ENCODE results near the gene CREBBP. TPM values are rescaled to one million over a fixed set of nuclear protein-coding genes. Genes with fewer than 3 reads are reported as not detected.

The CREBBP gene
- total and polyA plus RNA-seq, 2 donors (not counting 3 experiments of a cell fraction or from before 2014, with no cell fraction given): 13.8 to 72.7 TPM

GRCh38 chr16:3819175-3819527 is 61.4 kb downstream of the CREBBP start:
- POLR2A ChIA-PET: no interaction called here
- BruUV-seq (replicated peaks): no TSS peak
- H3K36me3 ChIP-seq (ENCODE audit: control insufficient read depth in 2 of 2, extremely low read depth in 1 of 2, insufficient read depth in 2 of 2, low read length in 2 of 2): no peaks in the 10 kb centered on the region
- CTCF ChIA-PET: no interaction called here
- no peak overlapping the region for H2AFZ ChIP-seq (ENCODE audit: low read depth, low read length)
- H4K20me1 ChIP-seq (replicated peaks; ENCODE audit: control insufficient read depth, extremely low read depth, insufficient read depth, low read length): peaks cover 15% of the 10 kb centered on the region
- TF ChIP-seq POLR2A (IDR thresholded peaks at IDR 0.05; ENCODE audit: low read depth, low read length): no peak
- H3K9me1 ChIP-seq (replicated peaks; ENCODE audit: control insufficient read depth, extremely low read depth, insufficient read depth, low read length): no peaks in the 10 kb centered on the region
- DNase-seq (ENCODE audit: low read depth, low spot score) (no peak), FAIRE-seq (no peak)
- no peak overlapping the region for H3K4me3 ChIP-seq (replicated peaks in 1 of 3; ENCODE audit: insufficient read depth in 1 of 3, low read depth in 1 of 3, low read length in 3 of 3)
- intact Hi-C loops (cut with micrococcal nuclease): no loop called here
- dilution Hi-C loops (cut with MboI; ENCODE audit: extremely low pct_ligation_motif_present, low sequenced_read_pairs): no loop called here
- H3K4me1 ChIP-seq (ENCODE audit: control insufficient read depth, extremely low read depth, insufficient read depth, low read length): peaks cover 25% of the 10 kb centered on the region
- no peak overlapping the region for H3K9ac ChIP-seq (replicated peaks; ENCODE audit: extremely low read depth, insufficient read depth, low read length)
- H3K9me3 ChIP-seq (replicated peaks; ENCODE audit: control insufficient read depth, insufficient read depth, low read length): no peaks in the 10 kb centered on the region
- H3K27me3 ChIP-seq (ENCODE audit: control insufficient read depth in 2 of 2, insufficient read depth in 2 of 2, low read length in 2 of 2): no peaks in the 10 kb centered on the region
- peaks cover 91% of the 10 kb centered on the region for H3K79me2 ChIP-seq (ENCODE audit: control insufficient read depth, insufficient read depth, low read length)
- no peak overlapping the region for H3K27ac ChIP-seq (ENCODE audit: insufficient read depth, low read depth, low read length)
- no peak overlapping the region for H3K4me2 ChIP-seq (ENCODE audit: insufficient read depth, low read length)

- no peak for FAIRE-seq
These were observed 64.2 kb downstream of the CREBBP start for GRCh38 chr16:3816326-3816725.

More at GRCh38 chr16:3816326-3816725, 64.2 kb downstream of the CREBBP start:
- peaks cover 93% of the 10 kb centered on the region for H3K79me2 ChIP-seq (ENCODE audit: control insufficient read depth, insufficient read depth, low read length)
- BruUV-seq (replicated peaks): no TSS peak
- TF ChIP-seq CTCF (IDR thresholded peaks at IDR 0.05; ENCODE audit: extremely low read depth in 1 of 2, insufficient read depth in 1 of 2, low read depth in 1 of 2, low read length in 2 of 2) (no peak), GATA2 (IDR thresholded peaks at IDR 0.05; ENCODE audit: insufficient read depth, insufficient read length, low read depth, low read length) (no peak), JUN (IDR thresholded peaks at IDR 0.05; ENCODE audit: borderline replicate concordance, insufficient read depth, insufficient read length, low read depth) (no peak), POLR2A (IDR thresholded peaks at IDR 0.05; ENCODE audit: low read depth, low read length) (no peak), MAX (IDR thresholded peaks at IDR 0.05; ENCODE audit: insufficient read depth, insufficient read length) (no peak), EZH2 (IDR thresholded peaks at IDR 0.05; ENCODE audit: borderline replicate concordance, low read depth, low read length, severe bottlenecking) (no peak), MYC (IDR thresholded peaks at IDR 0.05; ENCODE audit: low read depth, low read length) (no peak), POLR2AphosphoS5 (IDR thresholded peaks at IDR 0.05; ENCODE audit: insufficient read depth, low read depth, low read length) (no peak), FOS (IDR thresholded peaks at IDR 0.05; ENCODE audit: borderline replicate concordance, insufficient read depth, low read length) (no peak)
- ChIA-PET POLR2A (no interaction called here), CTCF (no interaction called here)
- intact Hi-C loops (cut with micrococcal nuclease): no loop called here
- no peaks in the 10 kb centered on the region for H3K36me3 ChIP-seq (ENCODE audit: control insufficient read depth in 2 of 2, extremely low read depth in 1 of 2, insufficient read depth in 2 of 2, low read length in 2 of 2)
- no peaks in the 10 kb centered on the region for H3K9me1 ChIP-seq (replicated peaks; ENCODE audit: control insufficient read depth, extremely low read depth, insufficient read depth, low read length)
- no peak overlapping the region for H3K4me2 ChIP-seq (ENCODE audit: insufficient read depth, low read length)
- H4K20me1 ChIP-seq (replicated peaks; ENCODE audit: control insufficient read depth, extremely low read depth, insufficient read depth, low read length): peaks cover 16% of the 10 kb centered on the region
- no peaks in the 10 kb centered on the region for H3K27me3 ChIP-seq (ENCODE audit: control insufficient read depth in 2 of 2, insufficient read depth in 2 of 2, low read length in 2 of 2)
- no peak overlapping the region for H3K4me3 ChIP-seq (replicated peaks in 1 of 3; ENCODE audit: insufficient read depth in 1 of 3, low read depth in 1 of 3, low read length in 3 of 3)
- H3K9ac ChIP-seq (replicated peaks; ENCODE audit: extremely low read depth, insufficient read depth, low read length): no peak overlapping the region
- H3K27ac ChIP-seq (ENCODE audit: insufficient read depth, low read depth, low read length): no peak overlapping the region
- DNase-seq (ENCODE audit: low read depth, low spot score): no peak
- H3K9me3 ChIP-seq (replicated peaks; ENCODE audit: control insufficient read depth, insufficient read depth, low read length): no peaks in the 10 kb centered on the region
- peaks cover 17% of the 10 kb centered on the region for H3K4me1 ChIP-seq (ENCODE audit: control insufficient read depth, extremely low read depth, insufficient read depth, low read length)
- dilution Hi-C loops (cut with MboI; ENCODE audit: extremely low pct_ligation_motif_present, low sequenced_read_pairs): no loop called here
- H2AFZ ChIP-seq (ENCODE audit: low read depth, low read length): no peak overlapping the region

Data from endothelial cell of umbilical vein (primary cell).